MG63 (cell line): ENCODE results near the gene EIF5A. TPM values are rescaled to one million over a fixed set of nuclear protein-coding genes. Genes with fewer than 3 reads are reported as not detected.

Source experiments
- DNase-seq: peaks from one replicate; pipeline ENCODE4 v3.0.0-alpha.2; 2020
- H3K27me3 ChIP-seq: fragments of 250-450 bp; sonication (Bioruptor Pico); 2 replicates; pipeline ENCODE4 v1.5.1; 2020; ENCODE audit warnings: mild to moderate bottlenecking, moderate library complexity
- H3K36me3 ChIP-seq: fragments of 250-450 bp; sonication (Bioruptor Pico); 2 replicates; pipeline ENCODE4 v1.5.1; 2020; ENCODE audit warnings: mild to moderate bottlenecking, moderate library complexity
- H3K4me3 ChIP-seq: fragments of 250-450 bp; sonication (Bioruptor Pico); 2 replicates; pipeline ENCODE4 v1.5.1; 2020; ENCODE audit warnings: mild to moderate bottlenecking, moderate library complexity
- H3K9me3 ChIP-seq: fragments of 250-450 bp; sonication (Bioruptor Pico); 2 replicates; pipeline ENCODE4 v1.5.1; 2020; ENCODE audit warnings: mild to moderate bottlenecking, moderate library complexity
- total RNA-seq: library from RNA; depleted of rRNA; stranded (reverse); fragments of >200 nt; shearing (Covaris generic); gene quantifications from 2 replicates; pipeline ENCODE4 v1.2.3, GENCODE V29; 2014; ENCODE audit warnings: low replicate concordance; rRNA removed

Gene EIF5A
- 1,208 and 1,396 TPM in 2 replicates for total RNA-seq

- Histone ChIP-seq H3K9me3 (no peaks in the 10 kb centered on the region), H3K4me3 (peak within 1 kb of the TSS; percentile 88), H3K36me3 (peaks cover 37% of the 10 kb centered on the region), H3K27me3 (no peaks in the 10 kb centered on the region)
- peak; percentile 96 for DNase-seq
These were observed at the start of gene EIF5A for GRCh38 chr17:7306911-7307685. EIF5A (plus strand) TSS chr17:7307628; CDS start chr17:7309636, 2,008 bp downstream.

- Histone ChIP-seq H3K27me3 (no peaks in the 10 kb centered on the region), H3K4me3 (no peak overlapping the region), H3K9me3 (no peaks in the 10 kb centered on the region), H3K36me3 (peaks cover 26% of the 10 kb centered on the region)
- peak; percentile 77 for DNase-seq
These were observed 48.5 kb upstream of the EIF5A start for GRCh38 chr17:7258731-7259554.

- DNase-seq = no peak
- Histone ChIP-seq H3K9me3 (no peaks in the 10 kb centered on the region), H3K27me3 (no peaks in the 10 kb centered on the region), H3K4me3 (no peak overlapping the region), H3K36me3 (peaks cover 20% of the 10 kb centered on the region)
These were observed 47.9 kb upstream of the EIF5A start for GRCh38 chr17:7259555-7259889.

- no peaks in the 10 kb centered on the region for H3K27me3 ChIP-seq
- no peak for DNase-seq
- H3K9me3 ChIP-seq = no peaks in the 10 kb centered on the region
- H3K36me3 ChIP-seq = peaks cover 19% of the 10 kb centered on the region
- H3K4me3 ChIP-seq = no peak overlapping the region
These were observed 47.3 kb upstream of the EIF5A start for GRCh38 chr17:7260151-7260550.

GRCh38 chr17:7260651-7261378 is 46.6 kb upstream of the EIF5A start:
- no peak for DNase-seq
- Histone ChIP-seq H3K36me3 (peaks cover 19% of the 10 kb centered on the region), H3K27me3 (no peaks in the 10 kb centered on the region), H3K9me3 (no peaks in the 10 kb centered on the region), H3K4me3 (no peak overlapping the region)

- no peak overlapping the region for H3K4me3 ChIP-seq
- no peaks in the 10 kb centered on the region for H3K9me3 ChIP-seq
- H3K27me3 ChIP-seq = no peaks in the 10 kb centered on the region
- DNase-seq = no peak
- H3K36me3 ChIP-seq = peaks cover 12% of the 10 kb centered on the region
These were observed 45.8 kb upstream of the EIF5A start for GRCh38 chr17:7261379-7262191.

GRCh38 chr17:7262192-7262934 is 45.1 kb upstream of the EIF5A start, which contains the start of gene CLDN7:
CLDN7 (minus strand) TSS chr17:7262478; CDS start chr17:7262043, 435 bp downstream.
- DNase-seq = no peak
- H3K4me3 ChIP-seq = no peak within 1 kb of the TSS
- peaks cover 10% of the 10 kb centered on the region for H3K36me3 ChIP-seq
- H3K9me3 ChIP-seq = no peaks in the 10 kb centered on the region
- no peaks in the 10 kb centered on the region for H3K27me3 ChIP-seq

- no peaks in the 10 kb centered on the region for H3K27me3 ChIP-seq
- no peak for DNase-seq
- H3K36me3 ChIP-seq = peaks cover 8% of the 10 kb centered on the region; the same call in 1 of the 2 replicates
- H3K4me3 ChIP-seq = no peak overlapping the region
- no peaks in the 10 kb centered on the region for H3K9me3 ChIP-seq
These were observed 44.3 kb upstream of the EIF5A start for GRCh38 chr17:7262935-7263800.

- no peak overlapping the region for H3K4me3 ChIP-seq
- no peaks in the 10 kb centered on the region for H3K27me3 ChIP-seq
- no peaks in the 10 kb centered on the region for H3K9me3 ChIP-seq
- DNase-seq = no peak
- H3K36me3 ChIP-seq = peaks cover 5% of the 10 kb centered on the region; the same call in 1 of the 2 replicates
These were observed 43.7 kb upstream of the EIF5A start for GRCh38 chr17:7263801-7264078.

- Histone ChIP-seq H3K9me3 (no peaks in the 10 kb centered on the region), H3K4me3 (no peak overlapping the region), H3K36me3 (no peaks in the 10 kb centered on the region), H3K27me3 (no peaks in the 10 kb centered on the region)
- DNase-seq = peak; percentile 33
These were observed 40.6 kb upstream of the EIF5A start for GRCh38 chr17:7266784-7267183.

GRCh38 chr17:7279448-7279847 is 28.0 kb upstream of the EIF5A start:
- Histone ChIP-seq H3K9me3 (no peaks in the 10 kb centered on the region), H3K36me3 (no peaks in the 10 kb centered on the region), H3K4me3 (no peak overlapping the region), H3K27me3 (no peaks in the 10 kb centered on the region)
- no peak for DNase-seq

GRCh38 chr17:7280519-7281073 is 26.8 kb upstream of the EIF5A start:
- Histone ChIP-seq H3K4me3 (peak overlapping the region; percentile 25), H3K27me3 (no peaks in the 10 kb centered on the region)
- DNase-seq = peak; percentile 63

GRCh38 chr17:7281074-7281952 is 26.1 kb upstream of the EIF5A start, which contains the start of gene SLC2A4:
SLC2A4 (plus strand) TSS chr17:7281718; CDS start chr17:7281935, 217 bp downstream.
- H3K4me3 ChIP-seq = peak within 1 kb of the TSS; percentile 25
- H3K36me3 ChIP-seq = no peaks in the 10 kb centered on the region
- no peaks in the 10 kb centered on the region for H3K27me3 ChIP-seq
- peak; percentile 70 for DNase-seq
- no peaks in the 10 kb centered on the region for H3K9me3 ChIP-seq

More at GRCh38 chr17:7280519-7281073, 26.8 kb upstream of the EIF5A start:
- H3K36me3 ChIP-seq = no peaks in the 10 kb centered on the region
- no peaks in the 10 kb centered on the region for H3K9me3 ChIP-seq
